NCI-H1436 treated with DMSO at 0.1 percent for 48 hours (cell line): Measurements from ENCODE around the gene RPL39L.

ENCODE experiments used
- DNase-seq: peaks from one replicate; lab custom pipeline; 2025; lab: John Stamatoyannopoulos, UW

The RPL39L gene

GRCh38 chr3:187093320-187093719 is 46.0 kb downstream of the RPL39L start:
- no peak for DNase-seq

- DNase-seq = no peak
These were observed 50.6 kb downstream of the RPL39L start for GRCh38 chr3:187088701-187089100.

DNA sequence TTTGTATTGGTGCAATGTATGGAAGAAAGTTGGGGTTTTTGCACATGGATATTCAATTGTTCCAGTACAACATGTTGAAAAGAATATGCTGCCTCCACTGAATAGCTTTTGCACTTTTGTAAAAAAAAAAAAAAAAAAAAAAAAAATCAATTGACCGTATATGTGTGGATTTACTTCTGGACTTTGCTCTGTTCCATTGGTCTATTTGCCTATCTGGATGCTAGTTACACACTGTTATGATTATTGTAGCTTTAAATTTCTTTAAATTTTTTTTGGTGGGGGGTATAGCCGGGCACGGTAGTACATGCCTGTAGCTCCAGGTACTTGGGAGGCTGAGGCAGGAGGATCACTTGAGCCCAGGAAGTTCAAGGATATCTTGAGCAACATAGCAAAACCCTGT is 52.5 kb downstream of the RPL39L start:
- no peak for DNase-seq

DNA sequence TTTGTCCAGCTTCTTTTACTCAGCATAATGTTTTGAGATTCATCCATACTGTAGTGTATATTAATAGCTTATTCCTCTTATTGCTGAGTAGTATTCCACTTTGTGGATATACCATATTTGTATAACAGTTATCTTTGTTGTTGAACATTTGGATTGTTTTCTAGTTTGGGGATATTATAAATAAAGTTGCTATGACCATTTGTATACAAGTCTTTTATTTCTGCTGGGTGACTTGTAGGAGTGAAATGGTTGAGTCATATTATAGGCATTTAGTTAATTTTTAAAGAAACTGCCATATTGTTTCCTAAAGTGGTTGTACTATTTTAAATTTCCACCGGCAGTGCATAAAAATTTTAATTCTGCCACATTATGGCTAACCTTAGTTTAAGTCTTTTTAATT is 53.4 kb downstream of the RPL39L start:
- no peak for DNase-seq

- no peak for DNase-seq
These were observed 54.2 kb downstream of the RPL39L start for GRCh38 chr3:187085021-187085666.

GRCh38 chr3:187084580-187084979 is 54.7 kb downstream of the RPL39L start:
- DNase-seq = no peak

GRCh38 chr3:187084126-187084525 is 55.2 kb downstream of the RPL39L start:
- DNase-seq = no peak

GRCh38 chr3:187082758-187083375 is 56.4 kb downstream of the RPL39L start:
- no peak for DNase-seq

GRCh38 chr3:187080799-187081450 is 58.4 kb downstream of the RPL39L start:
- DNase-seq = no peak

GRCh38 chr3:187079090-187080022 is 59.9 kb downstream of the RPL39L start:
- no peak for DNase-seq

DNA sequence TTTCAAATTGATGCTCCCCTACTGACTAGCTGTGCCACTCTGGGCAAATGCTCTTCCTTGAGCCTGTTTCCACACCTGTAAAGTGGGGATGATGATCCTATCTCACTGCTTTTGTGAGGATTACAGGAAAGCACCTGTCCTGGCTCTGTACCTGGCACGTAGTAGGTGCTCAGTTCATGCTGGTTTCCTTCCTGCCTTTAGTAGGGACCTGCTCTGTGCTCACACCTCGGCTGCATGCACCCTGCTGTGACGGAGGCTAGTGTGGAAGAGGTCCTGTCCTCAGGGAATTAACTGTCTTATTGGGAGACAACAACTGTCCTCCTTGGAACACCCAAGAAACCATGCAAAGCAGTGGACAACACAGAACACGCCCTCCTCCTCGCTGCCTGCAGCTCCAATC is 61.8 kb downstream of the RPL39L start:
- no peak for DNase-seq

DNA sequence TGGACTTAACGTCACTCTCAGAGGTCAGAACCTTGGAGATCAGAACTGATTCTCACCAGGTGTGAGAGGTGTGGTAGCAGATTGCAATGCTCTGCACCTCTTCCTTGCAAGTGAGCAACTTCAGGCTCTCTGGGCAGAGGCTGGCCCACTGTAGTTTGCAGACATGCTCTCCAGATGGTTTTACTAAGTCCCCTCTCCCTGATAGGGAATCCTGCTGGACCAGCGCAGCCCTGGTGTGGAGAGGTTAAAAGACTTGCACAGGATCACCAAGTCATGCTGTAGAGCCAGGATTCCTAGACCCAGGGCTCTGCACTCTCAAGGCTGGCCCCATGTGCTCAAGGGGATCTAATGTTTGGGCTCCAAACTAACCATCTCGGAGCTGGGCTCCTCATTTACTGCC is 62.2 kb downstream of the RPL39L start:
- no peak for DNase-seq

DNA sequence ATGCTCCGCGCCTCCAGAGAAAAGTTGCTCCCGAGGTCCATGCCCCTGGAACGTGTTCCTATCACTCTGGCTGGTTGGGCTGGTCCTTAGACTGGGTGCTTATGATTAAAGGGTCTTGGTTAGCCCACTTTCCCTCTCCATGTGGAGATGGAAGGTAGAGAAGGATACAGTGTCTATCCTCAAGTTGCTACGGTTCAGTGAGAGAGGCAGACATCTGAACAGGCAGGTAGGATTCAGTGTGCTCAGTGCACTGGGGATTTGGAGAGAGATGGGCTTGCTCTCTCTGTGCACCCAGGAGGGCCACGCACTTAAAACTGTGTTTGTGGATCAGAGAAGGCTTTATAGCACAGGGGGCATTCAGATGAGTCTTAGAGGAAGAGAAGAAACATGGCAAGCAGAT is 63.0 kb downstream of the RPL39L start:
- DNase-seq = no peak

DNA sequence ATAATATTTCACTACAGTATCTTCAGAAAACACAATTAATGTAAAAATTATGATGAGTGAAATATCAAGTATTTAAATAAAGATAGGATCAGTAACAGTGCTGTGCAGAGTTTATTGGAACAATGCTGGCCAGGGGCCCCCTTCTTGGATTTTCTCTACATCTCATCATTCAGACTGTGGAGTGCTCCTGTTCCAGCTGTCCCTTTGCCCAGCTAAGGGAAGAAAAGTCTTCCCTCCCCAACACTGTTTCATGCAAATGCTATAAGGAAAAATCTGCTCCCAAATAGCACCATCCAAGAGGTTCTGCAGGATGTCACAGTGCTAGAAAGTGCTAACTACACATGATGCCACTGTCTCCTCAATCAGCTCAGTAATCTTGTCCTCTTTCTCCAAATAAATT is 64.5 kb downstream of the RPL39L start:
- DNase-seq = no peak

DNA sequence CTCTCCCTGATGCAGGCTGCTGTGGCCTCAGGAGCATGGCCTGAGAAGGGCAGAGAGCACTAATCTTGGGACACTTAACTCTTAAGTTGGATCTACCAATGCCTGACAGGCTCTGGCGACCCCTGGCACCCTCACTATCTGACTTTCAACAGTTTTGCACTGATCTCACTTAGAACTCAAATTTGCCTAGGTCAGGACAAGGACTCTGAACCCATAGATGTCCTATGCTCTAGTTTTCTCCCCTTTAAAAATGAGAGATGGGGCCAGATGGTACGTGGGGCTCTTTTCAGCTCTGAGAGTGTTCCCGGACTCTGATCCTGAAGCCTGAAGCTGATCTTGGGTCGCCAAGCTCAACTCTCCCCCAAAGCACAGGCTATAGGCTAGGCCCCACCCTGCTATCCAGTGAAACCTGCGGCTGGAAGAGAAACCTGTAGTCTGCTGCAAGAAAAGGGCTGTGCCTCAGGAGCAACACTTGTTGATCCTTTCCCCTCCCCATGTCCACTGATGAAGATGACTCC is 65.7 kb downstream of the RPL39L start:
- no peak for DNase-seq

DNA sequence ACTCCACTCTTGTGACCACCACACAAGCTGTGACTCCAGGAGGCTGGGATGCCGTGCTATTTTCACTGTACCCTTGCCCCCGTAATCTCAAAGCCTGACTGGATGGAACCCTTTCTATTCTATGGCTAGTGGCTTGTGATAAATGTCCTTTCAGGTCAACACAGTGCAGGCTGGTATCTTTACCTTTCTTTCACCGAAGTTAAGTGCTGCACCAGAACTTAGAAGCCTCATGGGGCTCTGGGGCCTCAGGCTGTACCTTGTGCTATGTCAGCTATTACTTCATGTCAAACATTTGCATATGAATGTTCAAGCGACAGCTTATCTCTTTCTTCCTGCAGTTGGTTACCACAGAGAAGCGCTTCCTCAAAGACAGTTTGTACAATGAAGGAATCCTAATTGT is 66.8 kb downstream of the RPL39L start:
- no peak for DNase-seq

GRCh38 chr3:187072102-187072501 is 67.2 kb downstream of the RPL39L start:
- DNase-seq = no peak
